ACC112 (cell line): Measurements from ENCODE around the gene MR1.

Source experiments
- H2AFZ ChIP-seq: fragments of 200-600 bp; sonication (generic); one replicate; pipeline ENCODE4 v1.6.0; 2017; ENCODE audit warnings: antibody characterized with exemption, low read length; ENCODE audit not compliant: unreplicated experiment
- H3K27ac ChIP-seq: fragments of 200-600 bp; sonication (generic); 2 replicates; pipeline ENCODE4 v1.5.1; 2014; ENCODE audit warnings: low read depth, mild to moderate bottlenecking, antibody characterized with exemption, low read length, moderate library complexity
- H3K27me3 ChIP-seq: fragments of 200-600 bp; sonication (generic); 2 replicates; pipeline ENCODE4 v1.6.1; 2014; ENCODE audit warnings: mild to moderate bottlenecking, antibody characterized with exemption, low read length, moderate library complexity, mixed read lengths; ENCODE audit not compliant: insufficient read depth
- H3K36me3 ChIP-seq: fragments of 200-600 bp; sonication (generic); 2 replicates; pipeline ENCODE4 v1.6.1; 2016; ENCODE audit warnings: mild to moderate bottlenecking, antibody characterized with exemption, low read length, moderate library complexity, mixed read lengths; ENCODE audit not compliant: insufficient read depth
- H3K4me1 ChIP-seq: fragments of 200-600 bp; sonication (generic); one replicate; pipeline ENCODE4 v1.6.1; 2016; ENCODE audit warnings: low read length, mixed read lengths; ENCODE audit not compliant: insufficient read depth, unreplicated experiment, control insufficient read depth
- H3K4me3 ChIP-seq: fragments of 200-600 bp; sonication (generic); 2 replicates; pipeline ENCODE4 v1.5.1; 2014; ENCODE audit warnings: mild to moderate bottlenecking, low read depth, low read length
- H3K79me2 ChIP-seq: fragments of 200-600 bp; sonication (generic); one replicate; pipeline ENCODE4 v1.6.0; 2016; ENCODE audit warnings: low read length; ENCODE audit not compliant: control insufficient read depth, unreplicated experiment, insufficient read depth

Gene MR1

DNA sequence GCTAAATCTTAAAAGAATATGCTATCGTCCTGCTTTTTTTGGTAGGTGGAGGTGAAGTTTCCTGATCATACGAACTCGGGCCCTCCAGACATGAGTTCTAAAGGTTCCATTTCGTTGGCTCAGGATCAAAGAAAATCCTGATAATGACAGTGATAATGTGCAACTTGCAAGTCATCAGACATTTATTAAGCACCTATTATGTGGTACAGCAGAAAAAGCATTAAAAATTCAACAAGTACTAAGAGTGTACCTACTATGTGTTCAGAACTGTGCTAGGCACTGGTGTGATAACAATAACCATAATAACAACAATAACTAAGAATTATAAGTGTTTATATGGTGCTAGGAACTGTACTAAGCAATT lies 50.8 kb downstream of the MR1 start:
- Histone ChIP-seq H3K27me3 (no peaks in the 10 kb centered on the region), H3K79me2 (peaks cover 19% of the 10 kb centered on the region), H3K4me1 (peaks cover 14% of the 10 kb centered on the region), H3K4me3 (no peak overlapping the region), H3K36me3 (peaks cover 1% of the 10 kb centered on the region; the same call in 1 of the 2 replicates), H3K27ac (no peak overlapping the region), H2AFZ (no peak overlapping the region)

DNA sequence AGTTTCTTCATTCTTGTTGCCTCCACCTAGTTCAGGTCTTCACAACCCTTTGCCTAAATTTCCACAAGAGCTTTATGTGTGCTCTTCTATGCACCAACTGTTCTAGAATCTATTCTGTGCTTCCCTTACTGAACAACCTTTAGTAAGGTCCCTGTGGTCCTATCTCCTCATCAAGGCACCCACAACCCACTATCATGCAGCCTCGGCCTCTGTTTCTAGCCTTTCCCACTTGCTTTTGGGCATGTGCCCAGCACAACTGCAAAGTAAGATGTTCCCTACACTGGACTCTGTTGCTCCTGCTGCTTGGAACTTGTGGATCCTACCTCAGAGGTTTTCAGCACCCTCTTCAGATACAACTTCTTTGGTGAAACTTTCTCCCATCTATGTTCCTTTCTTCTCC lies 52.3 kb downstream of the MR1 start:
- Histone ChIP-seq H2AFZ (no peak overlapping the region), H3K79me2 (peaks cover 34% of the 10 kb centered on the region), H3K27ac (no peak overlapping the region), H3K27me3 (no peaks in the 10 kb centered on the region), H3K4me1 (peaks cover 15% of the 10 kb centered on the region), H3K4me3 (no peak overlapping the region), H3K36me3 (peaks cover 15% of the 10 kb centered on the region)

DNA sequence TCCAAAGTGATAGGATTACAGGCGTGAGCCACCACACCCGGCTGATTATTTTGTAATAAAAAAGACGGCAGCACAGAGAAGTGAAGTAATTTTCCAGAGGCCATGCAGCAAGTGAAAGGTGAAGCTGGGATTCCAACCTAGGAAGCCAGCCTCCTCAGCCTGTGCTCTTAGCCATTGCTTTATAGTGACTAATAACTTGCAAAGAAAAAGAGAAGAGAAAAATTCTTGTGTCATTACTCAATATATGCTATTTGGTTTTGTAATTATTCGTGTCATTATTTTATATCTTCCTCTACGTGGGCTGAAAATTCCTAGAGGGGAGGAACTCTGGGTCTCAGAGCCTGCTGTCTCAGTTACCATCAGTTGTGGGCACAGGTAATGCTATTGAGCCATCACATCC lies 53.1 kb downstream of the MR1 start:
- Histone ChIP-seq H3K4me3 (peak overlapping the region; percentile 98; the same call in 1 of the 2 replicates), H3K27ac (peak overlapping the region; percentile 81), H3K4me1 (peaks cover 23% of the 10 kb centered on the region), H3K36me3 (peaks cover 23% of the 10 kb centered on the region), H2AFZ (peak overlapping the region; percentile 15), H3K79me2 (peaks cover 43% of the 10 kb centered on the region), H3K27me3 (no peaks in the 10 kb centered on the region)

DNA sequence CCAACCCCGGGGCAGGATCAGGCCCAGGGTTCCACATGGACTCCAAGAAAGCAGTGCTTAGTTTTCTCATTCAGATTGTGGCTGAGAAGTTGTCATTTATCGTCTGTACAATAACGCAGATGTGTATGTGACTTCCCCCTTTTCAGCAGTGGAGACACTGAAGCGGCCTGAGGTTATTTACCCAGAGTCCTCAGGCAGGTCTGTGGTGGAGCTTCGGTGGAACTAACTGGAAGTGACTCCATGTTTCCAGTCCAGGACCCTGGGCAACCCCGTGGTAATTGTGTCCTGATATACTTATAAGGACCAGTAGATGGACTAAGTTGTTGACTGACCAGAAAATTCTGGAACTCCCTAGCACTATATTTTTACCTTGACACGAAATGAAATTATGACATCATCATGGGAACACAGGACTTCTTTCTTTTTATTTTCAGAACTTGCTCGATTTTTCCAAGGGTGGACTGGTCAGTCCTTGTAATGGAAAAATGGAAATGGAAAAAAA lies 53.7 kb downstream of the MR1 start:
- Histone ChIP-seq H3K79me2 (peaks cover 47% of the 10 kb centered on the region), H3K27me3 (no peaks in the 10 kb centered on the region), H3K27ac (peak overlapping the region; percentile 81), H3K4me1 (peaks cover 27% of the 10 kb centered on the region), H3K36me3 (peaks cover 26% of the 10 kb centered on the region), H3K4me3 (peak overlapping the region; percentile 98), H2AFZ (peak overlapping the region; percentile 46)

DNA sequence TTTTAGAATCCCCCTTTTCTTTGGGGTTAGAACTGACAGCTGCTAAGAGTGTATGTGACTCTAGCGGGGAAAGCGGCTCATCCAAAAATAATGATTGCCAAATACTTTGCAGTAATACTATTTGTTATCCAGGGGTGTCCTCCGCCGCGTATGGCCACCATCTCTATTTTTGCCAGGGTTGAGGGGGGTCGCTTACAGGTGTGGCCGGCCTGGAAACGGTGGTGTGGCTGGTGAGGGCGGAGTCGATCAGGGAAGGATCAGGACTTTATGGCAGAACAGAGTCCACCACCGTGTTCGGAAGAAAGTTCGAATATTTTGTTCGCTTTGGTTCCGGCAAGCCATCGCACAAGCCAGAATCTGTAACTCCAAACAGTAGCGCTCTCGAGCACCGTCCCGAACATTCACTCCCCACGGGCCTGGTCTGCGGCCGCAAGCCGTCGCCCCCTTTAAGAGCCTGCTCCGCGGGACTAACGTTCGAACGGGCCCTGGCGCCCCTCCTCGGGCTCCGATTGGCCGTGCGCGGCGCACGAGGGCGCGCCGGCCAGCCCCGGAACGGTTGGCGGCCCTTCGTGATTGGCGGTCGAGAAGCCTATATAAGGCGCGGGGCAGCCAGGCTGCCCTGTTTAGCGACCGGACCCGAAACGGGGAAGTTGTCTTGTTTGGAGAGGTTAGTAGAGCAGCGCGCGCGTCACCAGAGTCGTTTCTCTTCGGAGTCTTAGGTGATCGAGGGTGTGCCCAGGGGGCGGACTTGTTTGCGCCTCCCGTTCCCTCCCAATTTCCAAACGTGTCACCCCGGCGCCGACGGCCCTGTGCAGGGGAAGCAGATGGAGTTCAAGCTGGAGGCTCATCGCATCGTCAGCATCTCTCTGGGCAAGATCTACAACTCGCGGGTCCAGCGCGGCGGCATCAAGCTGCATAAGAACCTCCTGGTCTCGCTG lies 54.6 kb downstream of the MR1 start, which contains the start of gene IER5:
IER5 (plus strand) TSS at position 622 of the 938 bp plus-strand sequence; CDS start at position 825, 203 bp downstream.
- Histone ChIP-seq H3K4me3 (peak within 1 kb of the TSS; percentile 98), H3K4me1 (peaks cover 36% of the 10 kb centered on the region), H3K36me3 (peaks cover 30% of the 10 kb centered on the region), H3K27me3 (no peaks in the 10 kb centered on the region), H2AFZ (peak within 1 kb of the TSS; percentile 46), H3K27ac (peak within 1 kb of the TSS; percentile 81), H3K79me2 (peaks cover 56% of the 10 kb centered on the region)

DNA sequence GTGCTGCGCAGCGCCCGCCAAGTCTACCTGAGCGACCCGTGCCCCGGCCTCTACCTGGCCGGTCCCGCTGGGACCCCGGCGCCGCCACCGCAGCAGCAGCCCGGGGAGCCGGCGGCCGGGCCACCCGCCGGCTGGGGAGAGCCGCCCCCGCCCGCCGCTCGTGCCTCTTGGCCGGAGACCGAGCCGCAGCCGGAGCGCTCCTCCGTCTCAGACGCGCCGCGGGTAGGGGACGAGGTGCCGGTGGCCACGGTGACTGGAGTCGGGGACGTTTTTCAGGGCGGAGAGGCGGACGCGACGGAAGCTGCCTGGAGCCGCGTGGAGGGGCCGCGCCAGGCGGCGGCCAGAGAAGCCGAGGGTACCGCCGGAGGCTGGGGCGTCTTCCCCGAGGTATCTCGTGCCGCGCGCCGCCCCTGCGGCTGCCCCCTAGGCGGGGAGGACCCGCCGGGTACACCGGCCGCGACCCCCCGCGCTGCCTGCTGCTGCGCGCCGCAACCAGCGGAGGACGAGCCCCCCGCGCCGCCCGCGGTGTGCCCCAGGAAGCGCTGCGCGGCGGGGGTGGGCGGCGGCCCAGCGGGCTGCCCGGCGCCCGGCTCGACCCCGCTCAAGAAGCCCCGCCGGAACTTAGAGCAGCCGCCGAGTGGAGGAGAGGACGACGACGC lies 55.4 kb downstream of the MR1 start:
- Histone ChIP-seq H3K27ac (peak overlapping the region; percentile 68), H3K4me1 (peaks cover 41% of the 10 kb centered on the region), H3K4me3 (peak overlapping the region; percentile 98), H3K27me3 (no peaks in the 10 kb centered on the region), H2AFZ (no peak overlapping the region), H3K79me2 (peaks cover 59% of the 10 kb centered on the region), H3K36me3 (peaks cover 30% of the 10 kb centered on the region)

DNA sequence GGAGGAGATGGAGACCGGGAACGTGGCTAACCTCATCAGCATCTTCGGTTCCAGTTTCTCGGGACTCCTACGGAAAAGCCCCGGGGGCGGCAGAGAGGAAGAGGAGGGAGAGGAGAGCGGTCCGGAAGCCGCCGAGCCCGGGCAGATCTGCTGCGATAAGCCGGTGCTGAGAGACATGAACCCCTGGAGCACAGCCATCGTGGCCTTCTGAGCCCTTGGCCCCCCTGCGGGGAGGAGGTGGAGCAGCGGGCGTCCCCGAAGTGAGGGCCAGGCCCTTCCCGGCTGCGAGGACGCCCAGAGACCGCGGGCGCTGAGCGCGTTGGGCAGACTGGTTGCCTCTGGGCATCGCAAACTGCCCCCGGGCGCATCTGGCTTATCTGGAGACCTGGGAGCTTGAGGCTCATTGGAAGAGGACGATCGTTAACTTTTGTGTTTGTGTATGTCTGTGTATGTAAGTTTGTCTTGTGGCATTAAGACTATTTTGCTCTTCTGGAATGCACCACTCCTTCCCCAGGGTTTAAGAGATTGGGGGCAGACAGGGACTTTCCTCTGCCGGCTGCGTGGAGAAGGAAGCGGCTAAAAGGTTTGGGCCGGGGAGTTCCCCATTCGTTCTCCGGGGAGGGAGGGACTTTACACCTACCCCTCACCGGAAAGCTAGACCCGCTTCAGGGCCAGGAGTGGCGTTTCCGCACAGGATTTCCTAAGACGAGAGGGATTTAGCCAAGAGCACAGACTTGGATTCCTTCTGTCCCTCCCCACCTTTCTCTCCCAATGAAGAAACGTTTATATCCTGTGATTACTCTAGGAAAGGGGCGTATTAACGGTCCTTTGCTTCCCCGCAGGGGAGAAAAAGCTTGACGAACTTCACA lies 56.1 kb downstream of the MR1 start:
- Histone ChIP-seq H3K4me1 (peaks cover 49% of the 10 kb centered on the region), H3K4me3 (peak overlapping the region; percentile 98), H3K27ac (peak overlapping the region; percentile 68), H3K27me3 (no peaks in the 10 kb centered on the region), H3K36me3 (peaks cover 30% of the 10 kb centered on the region), H3K79me2 (peaks cover 59% of the 10 kb centered on the region), H2AFZ (no peak overlapping the region)

DNA sequence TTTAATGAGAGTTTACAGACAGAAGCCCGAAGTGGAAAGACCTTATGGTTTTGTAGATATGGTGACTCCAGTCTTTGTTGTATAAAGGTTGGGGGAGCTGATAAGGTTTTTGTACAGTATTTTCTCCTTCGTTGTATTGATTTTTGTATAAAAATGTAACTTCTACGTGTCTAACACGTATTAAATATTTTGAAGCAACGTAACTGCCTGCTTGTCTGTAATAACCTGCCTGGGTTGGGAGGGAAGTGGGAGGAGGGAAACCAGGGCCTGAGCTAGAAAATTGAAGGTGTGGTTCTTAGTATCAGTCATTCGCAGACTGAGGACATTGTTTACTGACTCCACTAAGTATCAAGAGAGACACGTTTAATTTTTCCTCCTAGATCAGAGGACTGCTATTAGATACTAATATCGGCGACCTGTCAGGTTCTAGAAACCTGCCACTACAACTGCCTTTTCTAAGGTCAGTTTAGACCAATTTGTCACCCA lies 56.9 kb downstream of the MR1 start:
- H3K27ac ChIP-seq, result peak overlapping the region; percentile 68
- H3K36me3 ChIP-seq, result peaks cover 30% of the 10 kb centered on the region
- H3K4me3 ChIP-seq, result peak overlapping the region; percentile 98
- H3K4me1 ChIP-seq, result peaks cover 57% of the 10 kb centered on the region
- no peaks in the 10 kb centered on the region for H3K27me3 ChIP-seq
- H2AFZ ChIP-seq, result no peak overlapping the region
- H3K79me2 ChIP-seq, result peaks cover 59% of the 10 kb centered on the region

DNA sequence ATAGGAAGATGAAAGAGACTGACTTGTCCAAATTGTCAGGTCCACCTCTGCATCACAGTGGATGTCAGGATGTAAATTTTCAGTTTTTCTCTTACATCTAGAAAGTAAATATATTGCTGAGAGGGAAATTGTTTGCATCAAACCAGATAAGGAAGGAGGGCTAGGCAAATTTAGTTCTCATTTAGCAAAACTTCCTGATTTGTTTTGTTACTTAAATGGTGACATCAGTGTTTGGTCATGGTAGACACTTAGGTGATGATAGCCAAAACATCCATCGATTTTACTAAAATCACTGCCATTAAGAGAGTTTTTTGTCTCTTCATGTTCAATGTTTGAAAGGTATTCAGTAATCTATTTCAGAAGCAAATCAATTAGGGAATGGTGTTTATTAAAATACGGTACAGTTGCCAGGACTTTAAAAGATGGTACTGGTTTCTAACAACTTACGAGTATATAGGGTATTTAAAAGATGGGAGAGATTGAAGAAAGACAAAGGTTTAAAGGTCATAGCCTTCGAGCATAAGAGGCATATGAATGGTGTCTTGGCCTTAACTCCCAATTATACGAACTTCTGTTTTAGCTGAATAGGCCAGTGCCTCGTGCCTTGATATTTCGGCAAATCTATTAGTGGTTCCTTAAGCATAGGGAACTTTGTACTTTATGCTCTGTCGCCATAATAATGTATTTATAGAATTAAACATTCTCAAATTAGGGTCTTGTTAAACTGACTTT lies 57.7 kb downstream of the MR1 start:
- peaks cover 64% of the 10 kb centered on the region for H3K4me1 ChIP-seq
- peak overlapping the region; percentile 68 for H3K27ac ChIP-seq
- no peak overlapping the region for H2AFZ ChIP-seq
- H3K4me3 ChIP-seq, result peak overlapping the region; percentile 98
- H3K27me3 ChIP-seq, result no peaks in the 10 kb centered on the region
- H3K36me3 ChIP-seq, result peaks cover 30% of the 10 kb centered on the region
- H3K79me2 ChIP-seq, result peaks cover 59% of the 10 kb centered on the region
